GM18861 (cell line): Measurements from ENCODE around the gene FOCAD.

Experiments
- ATAC-seq: cut with Tn5 transposase; IDR thresholded peaks from one replicate; pipeline ENCODE4 v1.9.1; 2021; ENCODE audit not compliant: unreplicated experiment

FOCAD gene

GRCh38 chr9:20786807-20787206 lies 102.7 kb downstream of the FOCAD start:
- no peak for ATAC-seq

DNA sequence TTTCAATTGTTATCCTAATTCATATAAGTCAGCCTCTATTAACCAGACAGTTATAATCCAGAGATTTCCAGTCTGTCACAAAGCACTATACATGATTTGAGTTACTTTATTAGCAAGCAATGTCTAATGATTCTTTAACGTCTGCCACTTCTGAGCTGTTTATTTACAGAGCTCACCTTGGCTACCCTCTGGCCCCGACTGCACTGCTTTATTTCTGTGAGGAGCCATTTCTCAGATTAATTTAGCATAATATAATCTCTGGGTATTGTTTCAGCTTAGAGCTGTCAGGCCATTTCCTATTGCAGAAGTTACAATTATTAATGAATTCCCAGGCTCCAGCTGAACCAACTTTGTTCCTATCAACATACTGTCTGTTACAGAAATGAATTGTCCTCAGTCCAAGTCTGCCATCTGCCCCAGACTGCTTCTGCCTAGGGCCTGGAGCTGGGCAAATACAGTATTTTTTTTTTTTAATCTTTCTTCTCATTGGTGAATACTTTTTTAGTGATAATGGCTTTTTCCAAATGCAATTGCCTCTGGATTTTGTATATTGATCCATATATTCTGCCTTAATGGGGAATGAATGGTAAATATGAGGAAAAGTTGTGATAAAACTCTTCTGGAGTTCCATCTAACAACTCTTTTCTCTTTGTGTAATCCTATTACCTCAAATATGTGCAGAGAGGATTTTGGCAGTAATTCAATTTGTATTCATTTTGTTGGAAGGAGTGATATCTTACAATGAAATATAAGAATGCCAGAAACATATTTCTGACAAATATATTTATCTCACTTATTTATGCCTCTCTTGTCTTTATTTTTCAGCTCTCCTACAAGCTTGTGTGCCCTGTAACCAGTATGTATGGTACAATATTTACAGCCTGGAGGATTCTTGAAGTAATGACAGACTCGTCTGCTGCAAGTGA lies 104.7 kb downstream of the FOCAD start:
- no peak for ATAC-seq

DNA sequence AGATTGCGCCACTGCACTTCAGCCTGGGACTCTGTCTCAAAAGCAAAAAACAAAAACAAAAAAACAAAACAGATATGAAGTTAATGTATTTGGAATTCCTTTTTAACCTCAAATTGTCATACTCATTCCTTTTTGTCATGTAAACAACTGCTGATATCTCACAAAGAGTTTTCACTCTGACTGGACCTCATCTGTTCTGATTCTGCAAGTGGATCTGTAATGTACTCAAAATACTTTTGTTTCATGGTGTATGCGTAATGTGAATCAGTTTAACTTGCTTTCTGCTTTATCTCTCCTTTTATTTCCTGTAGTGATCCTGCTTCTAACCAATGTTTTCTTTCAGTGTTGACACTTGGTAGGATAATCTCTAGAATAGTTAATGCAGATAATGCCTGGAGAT lies 106.7 kb downstream of the FOCAD start:
- no peak for ATAC-seq

- ATAC-seq, result no peak
Measured at GRCh38 chr9:20791682-20792081, 107.6 kb downstream of the FOCAD start.

GRCh38 chr9:20804489-20805250 lies 120.6 kb downstream of the FOCAD start:
- ATAC-seq, result no peak

- ATAC-seq, result no peak
Measured at GRCh38 chr9:20805766-20806165, 121.7 kb downstream of the FOCAD start.

DNA sequence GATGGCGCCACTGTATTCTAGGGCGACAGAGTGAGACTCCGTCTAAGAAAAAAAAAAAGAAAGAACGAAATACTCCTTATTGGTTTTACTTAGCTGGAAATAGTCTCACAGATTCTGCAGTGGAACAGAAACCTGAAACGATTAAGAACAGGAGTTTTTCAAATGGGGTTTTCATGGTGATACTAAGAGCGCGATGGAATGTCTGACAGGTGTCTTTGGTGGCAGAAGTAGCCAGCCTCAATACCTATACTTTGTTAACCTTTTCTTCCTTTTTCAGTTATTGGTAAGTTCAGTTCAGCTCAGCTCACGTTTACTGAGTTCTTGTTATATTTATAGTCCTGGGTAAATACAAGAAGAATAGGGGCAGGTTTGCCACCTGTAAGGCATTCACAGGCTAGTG lies 123.9 kb downstream of the FOCAD start:
- ATAC-seq, result no peak

- ATAC-seq, result no peak
Measured at GRCh38 chr9:20811872-20812271, 127.8 kb downstream of the FOCAD start.

DNA sequence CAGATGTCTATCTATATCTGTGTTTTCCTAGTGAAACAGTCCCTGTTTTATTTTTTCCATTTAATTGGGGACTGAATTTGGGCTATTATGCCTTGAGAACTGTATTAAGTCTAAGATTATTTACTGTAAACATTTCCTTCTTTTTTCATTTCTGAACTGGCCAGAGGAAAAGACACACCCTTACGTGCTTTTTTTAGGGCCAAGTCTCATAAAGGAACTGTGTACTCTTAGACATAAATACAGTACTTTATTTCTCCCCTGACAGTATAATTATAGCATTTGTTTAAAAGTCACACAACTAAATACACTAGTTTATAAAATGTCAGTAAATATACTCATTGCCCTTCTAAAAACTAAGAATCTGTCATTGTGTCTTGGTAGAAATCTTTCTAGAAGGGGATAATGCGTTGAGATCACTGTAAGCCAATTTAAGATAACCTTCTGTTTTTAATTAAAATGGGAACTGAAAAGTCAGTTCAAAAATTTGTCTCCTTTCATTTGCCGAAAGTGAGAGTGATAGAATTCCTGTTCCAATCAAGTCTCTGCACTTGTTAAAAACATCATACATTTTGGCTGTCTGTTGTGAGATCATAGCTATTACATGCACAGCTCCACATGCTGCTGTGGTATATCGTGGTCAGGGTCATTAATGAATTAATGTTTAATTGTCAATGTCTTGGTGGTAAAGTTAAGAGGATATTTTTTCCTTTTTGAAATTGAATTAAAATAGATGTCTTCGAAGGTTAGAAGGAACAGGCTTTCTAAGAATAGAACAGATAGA lies 132.1 kb downstream of the FOCAD start:
- no peak for ATAC-seq

- ATAC-seq, result no peak
Measured at GRCh38 chr9:20823051-20823450, 139.0 kb downstream of the FOCAD start.

GRCh38 chr9:20831028-20831427 lies 147.0 kb downstream of the FOCAD start:
- ATAC-seq, result no peak

DNA sequence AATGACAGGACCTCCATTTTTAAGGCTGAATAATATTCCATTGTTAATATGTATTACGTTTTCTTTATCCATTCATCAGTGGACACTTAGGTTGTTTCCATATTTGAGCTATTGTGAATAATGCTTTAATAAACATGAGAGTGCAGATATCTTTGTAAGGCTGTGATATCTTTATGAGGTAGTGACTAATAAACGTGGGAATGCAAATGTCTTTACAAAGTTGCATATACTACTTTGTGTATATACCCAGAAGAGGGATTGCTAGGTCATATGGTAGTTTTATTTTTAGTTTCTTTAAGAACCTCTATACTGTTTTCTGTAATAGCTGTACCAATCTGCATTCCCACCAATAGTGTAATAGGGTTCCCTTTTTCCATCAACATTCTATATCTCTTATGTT lies 148.7 kb downstream of the FOCAD start:
- ATAC-seq, result no peak

DNA sequence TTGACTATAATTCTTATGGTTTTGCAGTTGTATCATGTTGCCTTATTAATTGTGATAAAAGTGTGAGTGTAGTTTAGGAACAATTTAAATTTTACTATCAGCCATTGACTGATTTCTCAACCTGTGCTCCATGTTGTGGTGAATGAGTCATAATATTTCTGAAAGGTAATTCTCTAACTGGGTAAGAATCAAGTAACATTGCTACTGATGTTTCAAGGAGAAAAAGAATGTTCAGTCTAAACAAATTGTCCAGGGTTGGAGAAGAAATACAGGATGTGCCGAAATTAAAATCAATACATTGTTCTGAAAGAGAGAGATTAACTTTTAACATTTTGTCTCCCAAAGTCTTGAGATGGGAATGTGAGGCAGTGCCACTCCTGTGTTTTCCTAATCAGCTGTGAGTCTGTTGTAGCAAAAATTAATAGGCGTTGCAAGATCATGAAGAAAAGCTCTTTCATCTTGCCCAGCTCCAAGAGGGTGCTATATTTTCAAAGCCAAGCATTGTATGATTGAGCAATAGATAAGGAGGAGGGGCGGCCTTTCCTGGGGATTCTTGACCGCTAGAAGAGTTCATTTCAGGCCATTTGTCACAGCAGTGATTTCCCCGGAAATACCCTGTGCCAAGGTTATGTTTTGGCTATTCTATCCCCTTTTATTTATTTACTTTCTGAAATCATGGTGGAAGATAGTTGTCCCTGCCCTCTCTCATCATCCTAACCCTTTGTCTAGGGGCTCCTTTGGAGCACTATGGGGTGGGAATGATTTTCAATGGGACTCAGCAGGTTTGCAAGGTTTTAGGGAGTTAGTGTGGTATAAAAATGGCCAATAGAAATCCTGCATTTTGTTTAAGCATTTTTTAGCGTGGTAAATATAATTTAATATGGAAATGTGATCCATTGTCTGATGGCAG lies 151.6 kb downstream of the FOCAD start:
- no peak for ATAC-seq

GRCh38 chr9:20837166-20837565 lies 153.1 kb downstream of the FOCAD start:
- ATAC-seq, result no peak

DNA sequence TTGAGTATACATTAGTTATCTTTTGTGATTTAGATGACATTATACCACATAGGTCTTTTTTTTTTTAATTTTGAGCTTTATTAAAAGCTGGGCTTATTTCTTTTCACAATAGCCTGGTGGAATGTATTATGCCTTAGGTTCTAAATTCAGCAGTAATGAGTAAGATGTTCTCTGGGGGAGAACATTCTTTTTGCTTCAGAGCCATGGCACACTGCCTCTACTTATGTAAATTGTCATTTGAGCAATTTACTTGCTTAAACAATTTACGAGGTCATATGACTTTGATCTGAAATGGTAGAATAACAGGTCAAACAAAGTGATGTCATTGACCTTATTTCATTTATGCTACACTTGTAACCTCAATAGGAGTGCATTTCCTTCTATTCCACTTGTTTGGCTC lies 154.2 kb downstream of the FOCAD start:
- no peak for ATAC-seq

GRCh38 chr9:20844916-20845315 lies 160.9 kb downstream of the FOCAD start:
- ATAC-seq, result no peak

DNA sequence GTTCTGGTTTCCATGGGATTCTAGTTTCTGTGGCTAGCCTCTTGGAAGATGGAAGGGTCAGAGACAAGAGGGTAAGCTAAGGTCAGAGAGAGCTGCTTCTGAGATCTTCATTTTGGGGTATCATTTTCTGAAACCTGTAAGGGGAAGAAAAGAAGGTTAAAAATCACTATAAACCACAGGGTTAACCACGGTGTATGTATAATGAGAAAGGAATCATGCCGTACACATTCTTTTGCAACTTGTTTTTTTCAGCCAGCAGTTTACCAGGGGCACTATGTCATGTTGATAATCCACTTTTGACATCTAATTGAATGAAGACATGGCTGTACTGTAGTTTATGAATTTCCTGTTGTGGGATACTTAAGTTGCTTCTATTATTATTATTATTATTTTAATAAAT lies 164.4 kb downstream of the FOCAD start:
- no peak for ATAC-seq

GRCh38 chr9:20853866-20854265 lies 169.8 kb downstream of the FOCAD start:
- no peak for ATAC-seq

- no peak for ATAC-seq
Measured at GRCh38 chr9:20854444-20854843, 170.4 kb downstream of the FOCAD start.

- no peak for ATAC-seq
Measured at GRCh38 chr9:20863945-20864344, 179.9 kb downstream of the FOCAD start.
